DOHH2 (cell line): ENCODE results near the gene CSNK2A1.
A peak's percentile ranks its signal among the peaks of the same experiment; 100 is the strongest.

ENCODE experiments used
- H3F3A ChIP-seq: fragments of 200-600 bp; sonication (generic), shearing (Covaris generic); 2 replicates; pipeline ENCODE4 v1.6.0; 2016; ENCODE audit warnings: antibody characterized with exemption, mild to moderate bottlenecking; ENCODE audit not compliant: control insufficient read depth, insufficient read depth
- H3K27ac ChIP-seq: fragments of 200-600 bp; sonication (generic); 2 replicates; pipeline ENCODE4 v1.5.1; 2014; ENCODE audit warnings: low read depth, mild to moderate bottlenecking, low read length, moderate library complexity
- H3K27me3 ChIP-seq: fragments of 200-600 bp; sonication (generic); 2 replicates; pipeline ENCODE4 v1.6.1; 2014; ENCODE audit warnings: mild to moderate bottlenecking, low read length, mixed read lengths; ENCODE audit not compliant: control insufficient read depth
- H3K36me3 ChIP-seq: fragments of 200-600 bp; sonication (generic); 2 replicates; pipeline ENCODE4 v1.6.1; 2014; ENCODE audit warnings: mild to moderate bottlenecking, low read length, moderate library complexity, mixed read lengths; ENCODE audit not compliant: control insufficient read depth
- H3K4me1 ChIP-seq: fragments of 200-600 bp; sonication (generic); 2 replicates; pipeline ENCODE4 v1.6.1; 2014; ENCODE audit warnings: mild to moderate bottlenecking, low read length, mixed read lengths; ENCODE audit not compliant: control insufficient read depth
- H3K4me2 ChIP-seq: fragments of 200-600 bp; sonication (generic); 2 replicates; pipeline ENCODE4 v1.6.0; 2014; ENCODE audit warnings: mild to moderate bottlenecking, low read length, moderate library complexity
- H3K4me3 ChIP-seq: fragments of 200-600 bp; sonication (generic); 2 replicates; pipeline ENCODE4 v1.5.1; 2014; ENCODE audit warnings: mild to moderate bottlenecking, low read length, mixed read lengths
- H3K79me2 ChIP-seq: fragments of 200-600 bp; sonication (generic); 2 replicates; pipeline ENCODE4 v1.6.1; 2014; ENCODE audit warnings: mild to moderate bottlenecking, low read length, mixed read lengths; ENCODE audit not compliant: control insufficient read depth
- H3K9me2 ChIP-seq: fragments of 200-600 bp; sonication (generic); replicated peaks from 2 replicates; pipeline ENCODE4 v1.6.1; 2014; ENCODE audit warnings: mild to moderate bottlenecking, low read length, mixed read lengths; ENCODE audit not compliant: control insufficient read depth
- H3K9me3 ChIP-seq: fragments of 200-600 bp; sonication (generic); 2 replicates; pipeline ENCODE4 v1.6.1; 2014; ENCODE audit warnings: antibody characterized with exemption, low read length, mixed read lengths; ENCODE audit not compliant: control insufficient read depth, insufficient read depth
- H4K20me1 ChIP-seq: fragments of 200-600 bp; sonication (generic); 2 replicates; pipeline ENCODE4 v1.6.0; 2014; ENCODE audit warnings: low read depth, mild to moderate bottlenecking, antibody characterized with exemption, low read length, moderate library complexity; ENCODE audit not compliant: control insufficient read depth, insufficient read depth
- CTCF ChIP-seq: fragments of 200-600 bp; sonication (generic); IDR thresholded peaks from one replicate; pipeline ENCODE4 v1.5.1; 2014; ENCODE audit warnings: antibody characterized with exemption, mild to moderate bottlenecking, low read depth, low read length; ENCODE audit not compliant: poor library complexity, severe bottlenecking
- EZH2phosphoT487 ChIP-seq: fragments of 200-600 bp; sonication (generic); IDR thresholded peaks from 2 replicates; pipeline ENCODE4 v1.6.1; 2017; ENCODE audit warnings: borderline replicate concordance, mild to moderate bottlenecking, antibody characterized with exemption, low read length, moderate library complexity, mixed read lengths

CSNK2A1 gene

GRCh38 chr20:433300-433975, 110.2 kb downstream of the CSNK2A1 start:
- no peaks in the 10 kb centered on the region for H3K27me3 ChIP-seq
- H3K9me2 ChIP-seq, result no peaks in the 10 kb centered on the region
- peaks cover 29% of the 10 kb centered on the region for H3K4me1 ChIP-seq
- H3K4me3 ChIP-seq, result no peak overlapping the region
- H3K36me3 ChIP-seq, result peaks cover 27% of the 10 kb centered on the region
- H3F3A ChIP-seq, result no peaks in the 10 kb centered on the region
- TF ChIP-seq CTCF, result no peak
- no peak for TF ChIP-seq EZH2phosphoT487
- no peaks in the 10 kb centered on the region for H3K79me2 ChIP-seq
- H3K9me3 ChIP-seq, result no peaks in the 10 kb centered on the region
- peak overlapping the region; percentile 10; the same call in 1 of the 2 replicates for H3K27ac ChIP-seq
- H4K20me1 ChIP-seq, result no peaks in the 10 kb centered on the region; the same call in 1 of the 2 replicates
- peak overlapping the region; percentile 34; the same call in 1 of the 2 replicates for H3K4me2 ChIP-seq

GRCh38 chr20:432677-433299, 110.8 kb downstream of the CSNK2A1 start:
- no peak overlapping the region for H3K4me2 ChIP-seq
- peaks cover 22% of the 10 kb centered on the region for H3K4me1 ChIP-seq
- H3K9me3 ChIP-seq, result no peaks in the 10 kb centered on the region
- H3K27me3 ChIP-seq, result no peaks in the 10 kb centered on the region
- peaks cover 21% of the 10 kb centered on the region for H3K36me3 ChIP-seq
- no peak for TF ChIP-seq CTCF
- TF ChIP-seq EZH2phosphoT487, result no peak
- no peaks in the 10 kb centered on the region for H3K9me2 ChIP-seq
- no peaks in the 10 kb centered on the region for H4K20me1 ChIP-seq
- H3K4me3 ChIP-seq, result no peak overlapping the region
- H3K79me2 ChIP-seq, result no peaks in the 10 kb centered on the region
- H3K27ac ChIP-seq, result no peak overlapping the region
- no peaks in the 10 kb centered on the region for H3F3A ChIP-seq

- H3K27me3 ChIP-seq, result no peaks in the 10 kb centered on the region
- no peak overlapping the region for H3K4me3 ChIP-seq
- no peaks in the 10 kb centered on the region for H3K9me3 ChIP-seq
- no peaks in the 10 kb centered on the region for H3K9me2 ChIP-seq
- H3F3A ChIP-seq, result no peaks in the 10 kb centered on the region
- no peak overlapping the region for H3K4me2 ChIP-seq
- H3K36me3 ChIP-seq, result peaks cover 16% of the 10 kb centered on the region
- TF ChIP-seq EZH2phosphoT487, result no peak
- no peak for TF ChIP-seq CTCF
- no peak overlapping the region for H3K27ac ChIP-seq
- H3K79me2 ChIP-seq, result no peaks in the 10 kb centered on the region
- H4K20me1 ChIP-seq, result no peaks in the 10 kb centered on the region; the same call in 1 of the 2 replicates
- peaks cover 17% of the 10 kb centered on the region for H3K4me1 ChIP-seq
Observed at GRCh38 chr20:432208-432607, 111.4 kb downstream of the CSNK2A1 start.
